Lower leg skin (tissue), 4 donors: ENCODE results near the gene FGD3. TPM values are rescaled to one million over a fixed set of nuclear protein-coding genes. Genes with fewer than 3 reads are reported as not detected.

ENCODE experiments used
- DNase-seq, 2 donors: peaks; one replicate each; pipeline ENCODE4 v3.0.0-alpha.2; 2019; ENCODE audit warnings: low spot score in 2 of 2
- H3K4me3 ChIP-seq: fragments of 200-600 bp; sonication (generic); 2 replicates; pipeline ENCODE4 v1.5.1; 2017; ENCODE audit warnings: mild to moderate bottlenecking, low read depth; ENCODE audit not compliant: poor library complexity, severe bottlenecking
- POLR2A ChIP-seq, 2 donors: fragments of 450-650 bp; IDR thresholded peaks; one replicate each; pipeline ENCODE4 v1.6.1; 2016 to 2017; ENCODE audit warnings: antibody characterized with exemption in 2 of 2, mild to moderate bottlenecking in 1 of 2, moderate library complexity in 1 of 2
- WGBS, 2 donors: methylation state at CpG; one replicate each; pipeline ENCODE4 v1.1.5; 2018; 5-methylcytosine and 5-hydroxymethylcytosine counted together
- intact Hi-C: fragments of 100-400 bp; cut with DNase I; formaldehyde crosslinking; loops from one replicate; pipeline ENCODE4 v1.15.0; 2023; ENCODE audit warnings: low total_unique reads
- total RNA-seq, 4 donors: library from RNA; depleted of rRNA; stranded (reverse); fragments of >200 nt; gene quantifications; one replicate each; pipeline ENCODE4 v1.1.0, GENCODE V29; 2016
- TF ChIP-seq, protein P1 (sequence below), 3 donors: fragments of 450-650 bp; IDR thresholded peaks; one replicate each; pipeline ENCODE4 v1.5.1; 2016; ENCODE audit warnings: antibody characterized with exemption in 3 of 3, mild to moderate bottlenecking in 3 of 3, moderate library complexity in 2 of 3

The FGD3 gene
- total RNA-seq, 4 donors from 2014 or later = 3.4 to 11.6 (median 5.7) TPM

DNA sequence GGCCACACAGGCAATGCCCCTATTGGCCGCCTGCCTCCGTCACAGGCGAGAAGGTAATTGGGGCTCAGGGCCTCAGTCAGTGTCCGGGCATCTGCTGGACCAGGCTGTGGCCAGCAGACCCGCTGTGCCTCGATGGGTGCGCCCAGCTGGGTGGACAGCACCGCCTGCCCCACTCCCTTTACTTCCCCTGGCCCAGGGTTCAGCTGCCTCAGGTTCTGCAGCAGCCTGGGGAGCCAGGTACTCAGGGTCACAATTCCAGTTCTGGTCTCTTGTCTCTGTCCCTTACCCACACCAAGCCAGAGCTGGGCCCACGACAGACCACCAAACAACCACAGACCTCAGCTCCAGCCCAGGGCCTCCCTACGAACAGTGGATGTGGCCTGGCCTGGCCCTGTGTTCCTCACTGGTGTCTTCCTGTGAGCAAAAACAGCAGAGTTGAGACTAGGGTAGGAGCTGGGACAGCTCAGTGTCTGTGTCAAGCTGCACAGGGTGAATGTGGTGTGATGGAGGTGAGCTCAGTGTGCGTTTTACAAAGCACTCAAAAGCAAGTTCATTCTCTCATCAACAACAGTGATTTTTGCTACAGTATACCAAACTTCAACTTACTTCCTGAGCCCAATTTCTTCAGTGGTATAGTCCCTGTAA is 77.8 kb downstream of the FGD3 start:
- intact Hi-C loops = no loop called here
- no peak overlapping the region for H3K4me3 ChIP-seq
- TF ChIP-seq POLR2A (IDR thresholded peaks at IDR 0.05) = no peak
- TF ChIP-seq, protein P1, sequence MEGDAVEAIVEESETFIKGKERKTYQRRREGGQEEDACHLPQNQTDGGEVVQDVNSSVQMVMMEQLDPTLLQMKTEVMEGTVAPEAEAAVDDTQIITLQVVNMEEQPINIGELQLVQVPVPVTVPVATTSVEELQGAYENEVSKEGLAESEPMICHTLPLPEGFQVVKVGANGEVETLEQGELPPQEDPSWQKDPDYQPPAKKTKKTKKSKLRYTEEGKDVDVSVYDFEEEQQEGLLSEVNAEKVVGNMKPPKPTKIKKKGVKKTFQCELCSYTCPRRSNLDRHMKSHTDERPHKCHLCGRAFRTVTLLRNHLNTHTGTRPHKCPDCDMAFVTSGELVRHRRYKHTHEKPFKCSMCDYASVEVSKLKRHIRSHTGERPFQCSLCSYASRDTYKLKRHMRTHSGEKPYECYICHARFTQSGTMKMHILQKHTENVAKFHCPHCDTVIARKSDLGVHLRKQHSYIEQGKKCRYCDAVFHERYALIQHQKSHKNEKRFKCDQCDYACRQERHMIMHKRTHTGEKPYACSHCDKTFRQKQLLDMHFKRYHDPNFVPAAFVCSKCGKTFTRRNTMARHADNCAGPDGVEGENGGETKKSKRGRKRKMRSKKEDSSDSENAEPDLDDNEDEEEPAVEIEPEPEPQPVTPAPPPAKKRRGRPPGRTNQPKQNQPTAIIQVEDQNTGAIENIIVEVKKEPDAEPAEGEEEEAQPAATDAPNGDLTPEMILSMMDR (IDR thresholded peaks at IDR 0.05) = no peak
- no peak for DNase-seq
- WGBS, 2 donors = 92 to 98% methylated on average over 11 of the region's 11 CpGs

DNA sequence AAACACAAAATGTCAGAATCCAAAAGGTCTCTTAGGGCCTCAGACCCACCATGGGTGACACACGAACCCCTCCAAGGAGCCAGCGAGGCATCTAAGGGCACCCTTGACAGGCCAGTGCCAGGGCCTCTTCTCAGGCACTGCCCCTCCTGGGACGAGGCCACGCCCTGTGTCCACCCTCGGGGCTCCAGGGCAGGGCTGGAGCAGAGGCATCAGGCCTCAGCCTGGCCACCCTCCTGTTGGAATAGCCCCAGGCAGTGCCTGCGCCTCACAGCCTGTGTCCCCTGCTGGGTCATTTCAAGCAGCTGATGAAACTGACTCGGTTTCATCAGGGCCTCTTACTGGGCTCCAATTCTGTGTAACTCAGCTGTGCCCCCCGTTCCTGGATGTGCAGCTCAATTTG is 78.4 kb downstream of the FGD3 start:
- intact Hi-C loops = no loop called here
- H3K4me3 ChIP-seq = no peak overlapping the region
- 70 to 83% methylated on average over 8 of the region's 8 CpGs for WGBS, 2 donors
- TF ChIP-seq, protein P1 (IDR thresholded peaks at IDR 0.05) = no peak
- TF ChIP-seq POLR2A (IDR thresholded peaks at IDR 0.05) = no peak
- no peak for DNase-seq

DNA sequence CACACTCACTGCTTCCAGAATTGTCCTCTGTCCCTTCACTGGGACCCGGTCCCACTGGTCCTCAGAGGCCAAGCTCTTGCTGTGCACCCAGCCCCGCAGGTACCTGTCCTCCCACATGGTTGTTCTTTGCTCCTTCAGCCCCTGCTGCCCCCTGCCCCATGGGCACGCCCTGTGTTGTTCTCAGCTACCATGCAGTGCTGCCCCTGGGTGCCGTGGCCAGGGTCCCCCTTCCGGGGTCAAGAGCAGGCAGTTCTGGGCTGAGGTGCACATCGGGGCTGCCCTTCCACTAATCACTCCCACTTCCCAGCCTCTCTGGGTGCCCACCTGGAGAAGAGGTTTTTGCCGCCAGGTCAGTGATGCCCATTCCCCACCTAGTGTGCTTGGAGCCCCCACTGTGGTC is 79.3 kb downstream of the FGD3 start:
- H3K4me3 ChIP-seq = no peak overlapping the region
- intact Hi-C loops = no loop called here
- no peak for DNase-seq
- TF ChIP-seq, protein P1 (IDR thresholded peaks at IDR 0.05) = no peak
- no peak for TF ChIP-seq POLR2A (IDR thresholded peaks at IDR 0.05)
- WGBS, 2 donors = 91 to 96% methylated on average over 7 of the region's 7 CpGs

DNA sequence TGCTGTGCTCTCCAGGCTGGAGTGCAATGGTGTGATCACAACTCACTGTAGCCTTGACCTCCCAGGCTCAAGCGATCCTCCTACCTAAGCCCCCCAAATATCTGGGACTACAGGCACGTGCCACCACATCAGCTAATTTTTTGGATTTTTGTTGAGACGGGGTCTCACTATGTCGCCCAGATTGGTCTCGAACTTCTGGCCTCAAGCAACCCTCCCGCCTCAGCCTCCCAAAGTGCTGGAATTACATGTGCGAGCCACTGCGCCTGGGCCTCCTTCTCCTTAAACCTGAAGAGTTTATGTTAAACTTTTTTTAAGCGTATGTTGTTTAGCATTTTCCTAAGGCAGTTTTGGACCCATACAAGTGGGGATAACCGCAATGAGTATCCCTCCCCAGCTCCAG is 80.4 kb downstream of the FGD3 start:
- intact Hi-C loops = no loop called here
- H3K4me3 ChIP-seq = no peak overlapping the region
- TF ChIP-seq, protein P1 (IDR thresholded peaks at IDR 0.05) = no peak
- no peak for TF ChIP-seq POLR2A (IDR thresholded peaks at IDR 0.05)
- no peak for DNase-seq
- 94 to 96% methylated on average over 10 of the region's 10 CpGs for WGBS, 2 donors

DNA sequence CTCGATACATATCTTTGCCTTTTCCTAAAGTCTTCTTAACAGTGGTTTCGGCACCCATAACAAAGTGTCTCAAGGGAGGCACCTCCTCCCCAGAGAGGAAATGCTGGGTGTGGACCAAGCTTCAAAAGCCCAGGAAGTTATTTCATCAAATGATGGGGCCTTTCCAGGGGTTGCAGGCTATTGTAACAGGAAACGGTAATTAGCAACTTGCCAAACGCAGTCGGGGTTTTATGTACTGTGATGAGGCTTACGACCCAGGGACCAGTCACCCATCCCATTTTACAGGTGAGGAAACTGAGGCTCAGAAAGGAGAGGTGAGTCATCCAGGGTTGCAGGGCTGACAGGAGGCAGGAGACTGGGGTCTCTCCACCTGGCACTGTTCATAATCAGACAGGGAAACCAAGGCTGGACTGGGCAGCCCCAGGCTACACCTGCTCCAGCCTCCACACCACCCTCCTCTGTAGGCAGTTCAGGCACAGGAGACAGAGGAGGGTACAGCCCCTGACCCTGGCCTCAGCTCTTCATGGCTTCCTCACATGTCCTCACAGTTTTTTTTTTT is 81.2 kb downstream of the FGD3 start:
- 32 to 43% methylated on average over 6 of the region's 6 CpGs for WGBS, 2 donors
- H3K4me3 ChIP-seq = no peak overlapping the region
- no peak for TF ChIP-seq POLR2A (IDR thresholded peaks at IDR 0.05)
- TF ChIP-seq, protein P1 (IDR thresholded peaks at IDR 0.05) = no peak
- DNase-seq = peak in 1 of 2 donors; percentile 21
- intact Hi-C loops = no loop called here
